Thoracic aorta (tissue), 2 donors: ENCODE results near the gene ZFYVE9. TPM values are rescaled to one million over a fixed set of nuclear protein-coding genes. Genes with fewer than 3 reads are reported as not detected.
"Not testable (repeated sequence)": the region's sequence is repeated elsewhere in the genome, so short reads cannot be mapped to it uniquely, and the experiment has no call there.

Source experiments
- ATAC-seq: fragments of 150-250 bp; one replicate; pipeline ENCODE4 v1.8.0; 2017; ENCODE audit warnings: low read depth; ENCODE audit not compliant: insufficient number of reproducible peaks, low FRiP score
- DNase-seq: peaks from one replicate; pipeline ENCODE4 v3.0.0-alpha.2; 2020; ENCODE audit warnings: low spot score
- H3K27ac ChIP-seq, 2 donors: fragments of 200-600 bp; sonication (generic); 1 replicate in 1 of 2; 2 replicates in 1 of 2; pipeline ENCODE4 v1.5.1; 2016; ENCODE audit warnings: mild to moderate bottlenecking in 2 of 2, moderate library complexity in 2 of 2
- H3K27me3 ChIP-seq: fragments of 200-600 bp; sonication (generic); replicated peaks from 2 replicates; pipeline ENCODE4 v1.6.0; 2016; ENCODE audit warnings: mild to moderate bottlenecking; ENCODE audit not compliant: insufficient read depth
- H3K36me3 ChIP-seq: fragments of 200-600 bp; sonication (generic); one replicate; pipeline ENCODE4 v1.5.1; 2016
- H3K4me1 ChIP-seq, 2 donors: fragments of 200-600 bp; sonication (generic); 1 replicate in 1 of 2; 2 replicates in 1 of 2; pipeline versions ENCODE4 v1.5.1 to v1.6.0; 2016; ENCODE audit warnings: low read depth in 2 of 2, mild to moderate bottlenecking in 1 of 2; ENCODE audit not compliant: control insufficient read depth in 1 of 2
- H3K4me3 ChIP-seq: fragments of 200-600 bp; sonication (generic); 2 replicates; pipeline ENCODE4 v1.5.1; 2016; ENCODE audit warnings: mild to moderate bottlenecking
- H3K9me3 ChIP-seq: fragments of 200-600 bp; sonication (generic); 2 replicates; pipeline ENCODE4 v1.5.1; 2016
- total RNA-seq, 2 donors: library from RNA; depleted of rRNA; stranded (reverse); fragments of >200 nt; gene quantifications; one replicate each; pipeline versions ENCODE4 v1.1.0 to v1.2.3, GENCODE V29; 2016
- TF ChIP-seq, protein P1 (sequence below): fragments of 200-600 bp; sonication (generic); IDR thresholded peaks from one replicate; pipeline ENCODE4 v1.5.1; 2019; ENCODE audit warnings: antibody characterized with exemption

Gene ZFYVE9
- total RNA-seq, 2 donors from 2014 or later, result 29.6 to 45.9 TPM

DNA sequence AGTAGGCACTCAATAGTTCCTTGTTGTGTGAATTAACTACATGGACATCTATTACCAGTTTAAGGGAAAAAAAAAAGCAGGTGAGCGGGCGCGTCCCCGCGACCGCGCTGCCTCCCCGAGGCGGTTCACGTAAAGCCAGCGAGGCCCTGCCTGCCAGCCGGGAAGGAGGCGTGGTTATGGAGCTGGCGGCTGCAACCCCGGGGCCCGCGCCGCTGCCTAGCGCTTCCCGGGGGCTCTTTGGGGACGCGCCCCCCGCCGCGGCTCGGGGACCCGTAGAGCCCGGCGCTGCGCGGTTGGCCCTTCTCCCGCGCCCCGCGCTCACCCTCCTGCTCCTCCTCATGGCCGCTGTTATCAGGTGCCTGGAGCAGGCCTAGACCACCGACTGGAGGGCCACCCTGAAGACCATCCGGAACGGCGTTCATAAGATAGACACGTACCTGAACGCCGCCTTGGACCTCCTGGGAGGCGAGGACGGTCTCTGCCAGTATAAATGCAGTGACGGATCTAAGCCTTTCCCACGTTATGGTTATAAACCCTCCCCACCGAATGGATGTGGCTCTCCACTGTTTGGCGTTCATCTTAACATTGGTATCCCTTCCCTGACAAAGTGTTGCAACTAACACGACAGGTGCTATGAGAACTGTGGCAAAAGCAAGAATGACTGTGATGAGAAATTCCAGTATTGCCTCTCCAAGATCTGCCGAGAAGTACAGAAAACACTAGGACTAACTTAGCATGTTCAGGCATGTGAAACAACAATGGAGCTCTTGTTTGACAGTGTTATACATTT, 226.7 kb downstream of the ZFYVE9 start:
- H3K27ac ChIP-seq, result peak overlapping the region in 1 of 2 donors; percentile 13
- ATAC-seq (no peak), DNase-seq (no peak)

DNA sequence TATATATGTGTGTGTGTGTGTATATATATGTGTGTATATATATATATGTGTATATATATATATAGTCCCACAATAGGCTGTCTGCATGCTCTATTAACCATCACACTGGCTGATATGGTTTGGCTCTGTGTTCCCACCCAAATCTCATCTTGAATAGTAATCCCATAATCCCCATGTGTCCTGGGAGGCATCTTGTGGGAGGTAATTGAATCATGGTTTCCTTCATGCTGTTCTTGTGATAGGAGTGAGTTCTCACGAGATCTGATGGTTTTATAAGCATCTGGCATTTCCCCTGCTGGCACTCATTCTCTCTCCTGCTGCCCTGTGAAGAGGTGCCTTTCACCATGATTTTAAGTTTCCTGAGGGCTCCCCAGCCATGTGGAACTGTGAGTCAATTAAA, 228.0 kb downstream of the ZFYVE9 start:
- not testable (repeated sequence) for H3K9me3 ChIP-seq, ATAC-seq, DNase-seq, H3K36me3 ChIP-seq, H3K4me3 ChIP-seq, H3K27me3 ChIP-seq, H3K27ac ChIP-seq
- H3K4me1 ChIP-seq, result peaks cover 7 to 16% of the 10 kb centered on the region in 2 donors

More for the DNA sequence above, 226.7 kb downstream of the ZFYVE9 start:
- H3K36me3 ChIP-seq, result no peaks in the 10 kb centered on the region
- H3K27me3 ChIP-seq, result no peaks in the 10 kb centered on the region
- H3K4me1 ChIP-seq, result peaks cover 13 to 24% of the 10 kb centered on the region in 2 donors
- H3K9me3 ChIP-seq, result no peaks in the 10 kb centered on the region
- peak overlapping the region; percentile 75 for H3K4me3 ChIP-seq
- TF ChIP-seq, protein P1, sequence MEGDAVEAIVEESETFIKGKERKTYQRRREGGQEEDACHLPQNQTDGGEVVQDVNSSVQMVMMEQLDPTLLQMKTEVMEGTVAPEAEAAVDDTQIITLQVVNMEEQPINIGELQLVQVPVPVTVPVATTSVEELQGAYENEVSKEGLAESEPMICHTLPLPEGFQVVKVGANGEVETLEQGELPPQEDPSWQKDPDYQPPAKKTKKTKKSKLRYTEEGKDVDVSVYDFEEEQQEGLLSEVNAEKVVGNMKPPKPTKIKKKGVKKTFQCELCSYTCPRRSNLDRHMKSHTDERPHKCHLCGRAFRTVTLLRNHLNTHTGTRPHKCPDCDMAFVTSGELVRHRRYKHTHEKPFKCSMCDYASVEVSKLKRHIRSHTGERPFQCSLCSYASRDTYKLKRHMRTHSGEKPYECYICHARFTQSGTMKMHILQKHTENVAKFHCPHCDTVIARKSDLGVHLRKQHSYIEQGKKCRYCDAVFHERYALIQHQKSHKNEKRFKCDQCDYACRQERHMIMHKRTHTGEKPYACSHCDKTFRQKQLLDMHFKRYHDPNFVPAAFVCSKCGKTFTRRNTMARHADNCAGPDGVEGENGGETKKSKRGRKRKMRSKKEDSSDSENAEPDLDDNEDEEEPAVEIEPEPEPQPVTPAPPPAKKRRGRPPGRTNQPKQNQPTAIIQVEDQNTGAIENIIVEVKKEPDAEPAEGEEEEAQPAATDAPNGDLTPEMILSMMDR, result no peak

DNA sequence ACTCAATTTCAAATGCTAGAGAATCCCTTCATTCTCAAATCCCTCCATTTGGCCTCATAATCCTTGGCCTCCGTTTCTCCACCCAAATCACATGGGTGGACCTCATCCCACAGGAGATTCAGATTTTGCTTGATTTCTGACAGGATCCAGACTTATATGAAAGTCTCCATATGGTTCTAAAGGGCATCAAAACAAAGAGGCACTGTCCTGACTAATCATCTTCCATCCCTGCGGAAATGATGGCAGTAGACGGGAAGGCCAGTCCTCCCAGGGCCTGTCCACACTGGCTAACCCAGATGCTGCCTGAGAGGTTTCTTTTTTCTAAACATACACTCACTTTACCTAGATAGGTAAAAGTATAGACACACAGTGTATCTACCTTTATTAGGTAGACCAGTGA, 243.5 kb downstream of the ZFYVE9 start:
- no peak for ATAC-seq
- TF ChIP-seq, protein P1, result no peak
- H3K36me3 ChIP-seq, result no peaks in the 10 kb centered on the region
- no peaks in the 10 kb centered on the region for H3K4me1 ChIP-seq
- H3K9me3 ChIP-seq, result no peaks in the 10 kb centered on the region
- no peak for DNase-seq
- no peak overlapping the region for H3K27ac ChIP-seq
- H3K27me3 ChIP-seq, result no peaks in the 10 kb centered on the region
- H3K4me3 ChIP-seq, result no peak overlapping the region

DNA sequence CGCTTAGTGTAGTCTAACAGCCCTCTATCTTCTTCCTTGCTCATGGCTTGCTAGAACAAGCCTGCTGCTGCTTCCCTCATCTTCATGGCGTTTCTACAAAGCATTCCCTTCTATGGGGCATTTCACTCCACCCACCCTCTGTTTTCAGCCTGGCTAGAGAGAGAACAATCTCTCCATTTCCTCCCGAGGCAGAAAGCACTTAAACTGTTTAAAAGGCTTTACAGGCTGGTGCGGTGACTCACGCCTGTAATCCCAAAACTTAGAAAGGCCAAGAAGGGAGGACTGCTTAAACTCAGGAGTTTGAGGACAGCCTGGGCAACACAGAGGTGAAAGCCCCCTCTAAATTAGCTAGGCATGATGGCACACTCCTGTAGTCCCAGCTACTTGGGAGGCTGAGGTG, 244.6 kb downstream of the ZFYVE9 start:
- ATAC-seq (no peak), DNase-seq (no peak)
- TF ChIP-seq, protein P1, result no peak

GRCh38 chr1:52393174-52393573, 251.3 kb downstream of the ZFYVE9 start:
- ATAC-seq (no peak), DNase-seq (no peak)
- H3K4me1 ChIP-seq, result no peaks in the 10 kb centered on the region
- no peak overlapping the region for H3K4me3 ChIP-seq
- no peaks in the 10 kb centered on the region for H3K9me3 ChIP-seq
- no peak overlapping the region for H3K27ac ChIP-seq
- TF ChIP-seq, protein P1, result no peak
- H3K36me3 ChIP-seq, result no peaks in the 10 kb centered on the region
- no peaks in the 10 kb centered on the region for H3K27me3 ChIP-seq

More for the DNA sequence above, 244.6 kb downstream of the ZFYVE9 start:
- H3K4me1 ChIP-seq, result no peaks in the 10 kb centered on the region
- no peaks in the 10 kb centered on the region for H3K9me3 ChIP-seq
- no peaks in the 10 kb centered on the region for H3K27me3 ChIP-seq
- no peak overlapping the region for H3K27ac ChIP-seq
- H3K36me3 ChIP-seq, result no peaks in the 10 kb centered on the region
- H3K4me3 ChIP-seq, result no peak overlapping the region

Other genes starting within 250 kb of the ZFYVE9 start
- gene RAB3B, start 151.4 kb upstream of the ZFYVE9 start, total RNA-seq, result not detected
- 10 to 100 TPM in 1 of 2 donors, 1 to 10 TPM in 1; 5.4 to 16.2 TPM for gene KTI12, start 108.3 kb upstream of the ZFYVE9 start, total RNA-seq
- gene TXNDC12, start 86.9 kb upstream of the ZFYVE9 start, total RNA-seq, result 10 to 100 TPM; 22.3 to 53.8 TPM
- 10 to 100 TPM; 30.9 to 38.9 TPM for gene BTF3L4, start 85.8 kb upstream of the ZFYVE9 start, total RNA-seq
- gene CC2D1B, start 224.1 kb downstream of the ZFYVE9 start, total RNA-seq, result 10 to 100 TPM; 33.7 to 34.3 TPM